Activated CD8-positive, alpha-beta memory T cell treated with anti-CD3 and anti-CD28 coated beads, Interleukin-2, amount 10 ng/mL, durations not matched to agents 7 days and 5 days (primary cell): Measurements from ENCODE around the gene OPCML. TPM values are rescaled to one million over a fixed set of nuclear protein-coding genes. Genes with fewer than 3 reads are reported as not detected.

Source experiments
- ATAC-seq: fragments of 150-1000 bp; cut with Tn5 transposase; one replicate; pipeline ENCODE4 v1.10.0; 2021; ENCODE audit warnings: moderate library complexity
- CTCF ChIA-PET: fragments of 350-600 bp; sonication (Branson Sonifier 250); formaldehyde crosslinking; loops from one replicate; lab custom pipeline; 2021; ENCODE audit warnings: antibody characterized with exemption; lab: Charles Lee
- DNase-seq: peaks from one replicate; pipeline ENCODE4 v3.0.0-alpha.2; 2020
- H3K27ac Mint-ChIP-seq: one replicate; pipeline ENCODE4 v1.8.0; 2021; ENCODE audit warnings: mild to moderate bottlenecking, mixed read lengths
- H3K27me3 Mint-ChIP-seq: one replicate; pipeline ENCODE4 v1.8.0; 2021; ENCODE audit warnings: mixed read lengths
- H3K36me3 Mint-ChIP-seq: one replicate; pipeline ENCODE4 v1.8.0; 2021; ENCODE audit warnings: mild to moderate bottlenecking, mixed read lengths
- H3K4me1 Mint-ChIP-seq: one replicate; pipeline ENCODE4 v1.8.0; 2021; ENCODE audit warnings: mixed read lengths
- H3K4me3 Mint-ChIP-seq: one replicate; pipeline ENCODE4 v1.8.0; 2021; ENCODE audit warnings: mild to moderate bottlenecking, moderate library complexity, mixed read lengths
- H3K9me3 Mint-ChIP-seq: one replicate; pipeline ENCODE4 v1.8.0; 2022; ENCODE audit warnings: low read depth, mixed read lengths
- total RNA-seq, 2 experiments: library from RNA; stranded (reverse); gene quantifications; one replicate each; pipeline ENCODE4 v1.2.3, GENCODE V29; 2021

OPCML gene
- total RNA-seq, 2 experiments from 2014 or later, result not detected

GRCh38 chr11:133504906-133505305 lies 27.4 kb downstream of the OPCML start:
- Mint-ChIP-seq H3K27ac (no peak overlapping the region), H3K36me3 (no peaks in the 10 kb centered on the region), H3K4me1 (no peaks in the 10 kb centered on the region), H3K4me3 (no peak overlapping the region), H3K27me3 (no peaks in the 10 kb centered on the region), H3K9me3 (no peaks in the 10 kb centered on the region)
- ATAC-seq, result no peak
- DNase-seq, result no peak
- CTCF ChIA-PET, result no interaction called here

DNA sequence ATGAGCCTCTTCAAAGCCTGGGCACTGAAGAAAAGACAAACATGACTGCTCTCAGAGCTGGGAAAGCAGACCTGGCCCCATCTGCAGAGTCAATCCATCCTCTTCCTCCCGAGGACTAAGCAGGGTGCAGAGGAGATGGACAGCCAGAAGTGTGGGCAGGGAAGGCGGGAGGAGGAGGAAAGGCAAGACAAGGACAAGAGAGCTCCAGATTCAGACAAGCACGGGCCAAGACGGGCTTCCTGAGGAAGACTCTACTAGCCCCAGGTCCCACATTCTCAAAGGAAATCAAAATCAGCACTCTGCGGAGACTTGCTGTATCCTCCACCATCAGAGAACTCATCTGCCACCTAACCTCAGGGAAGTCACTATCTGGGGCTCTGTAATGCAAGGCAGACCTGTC lies 28.5 kb downstream of the OPCML start:
- no peaks in the 10 kb centered on the region for H3K9me3 Mint-ChIP-seq
- no peak overlapping the region for H3K27ac Mint-ChIP-seq
- H3K4me1 Mint-ChIP-seq, result no peaks in the 10 kb centered on the region
- CTCF ChIA-PET, result no interaction called here
- ATAC-seq (no peak), DNase-seq (no peak)
- H3K36me3 Mint-ChIP-seq, result no peaks in the 10 kb centered on the region
- H3K4me3 Mint-ChIP-seq, result no peak overlapping the region
- no peaks in the 10 kb centered on the region for H3K27me3 Mint-ChIP-seq

DNA sequence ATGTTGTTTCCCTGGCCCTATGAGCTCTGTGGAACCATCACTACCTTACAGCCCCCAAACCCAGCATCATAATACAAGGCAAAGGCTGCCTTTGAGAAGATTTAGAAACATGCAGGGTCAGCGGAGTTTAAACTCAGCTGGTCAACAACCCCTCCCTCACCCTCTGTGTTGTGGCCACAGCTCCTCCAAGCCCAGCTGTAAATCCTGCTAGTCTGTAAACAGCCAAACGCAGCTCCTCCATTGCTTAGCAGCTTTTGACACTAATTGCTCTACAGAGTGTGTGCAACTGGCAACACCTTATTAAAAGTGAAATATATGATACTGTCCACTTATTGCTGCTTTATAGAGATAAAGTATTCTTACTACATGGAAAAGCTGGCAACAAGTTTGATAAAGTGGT lies 29.1 kb downstream of the OPCML start:
- ATAC-seq (no peak), DNase-seq (no peak)
- Mint-ChIP-seq H3K4me3 (no peak overlapping the region), H3K27me3 (no peaks in the 10 kb centered on the region), H3K27ac (no peak overlapping the region), H3K36me3 (no peaks in the 10 kb centered on the region), H3K4me1 (no peaks in the 10 kb centered on the region), H3K9me3 (no peaks in the 10 kb centered on the region)
- CTCF ChIA-PET, result interaction anchor here (0.9 kb wide), 1 partner anchor 10 kb away, joined by 3 read pairs; no protein-coding TSS in a partner anchor

DNA sequence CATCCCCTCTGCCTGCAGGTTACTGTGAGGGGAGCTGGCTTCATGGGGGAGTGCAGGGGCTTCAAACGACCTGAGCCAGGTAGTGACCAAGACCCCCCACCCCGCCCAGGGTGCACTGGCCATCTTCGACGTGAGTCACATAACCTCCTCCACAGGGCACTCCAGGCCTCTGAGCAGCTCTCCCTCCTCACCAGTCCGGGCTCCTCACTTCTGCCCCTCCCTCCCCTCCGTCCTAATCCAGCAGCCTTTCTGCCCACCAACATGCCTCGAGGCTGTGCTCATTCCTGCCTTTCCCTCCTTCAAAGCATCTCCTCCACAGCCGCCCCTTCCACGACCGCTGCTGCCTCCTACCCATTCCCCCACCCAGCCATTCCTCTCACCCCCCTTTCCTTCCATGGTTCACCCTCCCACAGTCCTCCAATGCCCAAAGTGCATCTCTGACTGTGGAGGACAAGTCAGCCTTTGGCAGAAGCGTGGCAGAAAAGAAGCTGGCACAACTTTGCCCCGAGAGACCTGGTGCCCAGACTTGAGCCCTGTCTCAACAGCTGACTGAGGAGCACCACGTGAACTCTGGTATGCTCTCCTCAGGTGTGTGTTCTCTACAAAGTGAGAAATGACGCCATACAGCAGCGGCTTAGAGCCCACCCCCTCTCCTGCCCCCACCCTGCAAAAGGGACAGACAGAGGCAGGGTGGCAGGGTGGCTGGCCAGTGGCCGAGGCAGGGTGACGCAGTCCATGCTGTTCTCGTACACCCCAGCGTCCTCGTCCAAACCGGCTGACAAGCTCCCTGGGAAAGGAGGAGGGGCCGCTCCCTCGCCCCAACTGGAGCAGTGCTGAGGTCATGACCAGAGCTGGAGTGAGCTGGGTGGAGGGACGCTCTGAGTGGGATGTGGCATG lies 30.4 kb downstream of the OPCML start:
- no peaks in the 10 kb centered on the region for H3K36me3 Mint-ChIP-seq
- no peak for ATAC-seq
- H3K27ac Mint-ChIP-seq, result no peak overlapping the region
- no peaks in the 10 kb centered on the region for H3K27me3 Mint-ChIP-seq
- CTCF ChIA-PET, result no interaction called here
- no peaks in the 10 kb centered on the region for H3K4me1 Mint-ChIP-seq
- no peak for DNase-seq
- no peak overlapping the region for H3K4me3 Mint-ChIP-seq
- H3K9me3 Mint-ChIP-seq, result no peaks in the 10 kb centered on the region

DNA sequence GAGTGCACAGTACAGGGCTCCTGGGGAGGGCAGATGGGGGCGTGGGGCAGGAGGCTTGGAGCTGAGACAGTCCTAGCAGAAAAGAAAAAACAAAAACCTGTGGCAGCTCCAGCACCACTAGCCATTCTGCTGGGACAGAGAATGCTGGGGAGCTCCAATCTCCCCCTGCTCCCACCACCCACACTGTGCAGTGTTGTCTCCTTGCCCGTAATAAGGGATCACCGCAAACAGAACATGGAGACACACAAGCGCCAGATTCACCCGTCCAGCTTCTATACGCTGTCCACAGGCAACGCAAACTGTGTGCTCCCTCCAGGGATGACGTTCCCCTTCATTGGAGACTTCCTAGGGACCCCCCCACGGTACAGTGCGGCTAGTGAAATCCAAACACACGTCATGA lies 31.4 kb downstream of the OPCML start:
- ATAC-seq, result no peak
- no peaks in the 10 kb centered on the region for H3K4me1 Mint-ChIP-seq
- H3K27ac Mint-ChIP-seq, result no peak overlapping the region
- no peak for DNase-seq
- CTCF ChIA-PET, result no interaction called here
- H3K9me3 Mint-ChIP-seq, result no peaks in the 10 kb centered on the region
- no peak overlapping the region for H3K4me3 Mint-ChIP-seq
- no peaks in the 10 kb centered on the region for H3K36me3 Mint-ChIP-seq
- no peaks in the 10 kb centered on the region for H3K27me3 Mint-ChIP-seq

DNA sequence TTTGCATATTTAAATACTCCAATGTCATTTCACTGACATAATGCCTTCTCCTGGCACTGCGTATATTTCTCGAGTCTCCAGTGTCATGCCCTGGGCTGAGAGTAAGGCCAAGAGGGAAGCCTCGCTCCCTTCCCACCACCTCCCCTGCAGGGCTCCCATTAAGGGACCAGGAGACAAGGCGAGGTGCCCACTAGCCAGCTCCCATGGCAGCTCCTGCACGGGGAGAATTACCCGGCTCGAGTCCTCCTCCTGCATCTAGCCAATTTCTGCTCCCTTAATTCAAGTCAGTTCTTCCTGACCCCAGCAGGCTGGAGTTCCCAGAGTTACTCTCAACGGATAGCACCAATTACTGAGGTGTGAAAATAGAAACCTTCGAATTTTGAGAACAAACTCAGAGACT lies 31.9 kb downstream of the OPCML start:
- CTCF ChIA-PET, result no interaction called here
- no peaks in the 10 kb centered on the region for H3K36me3 Mint-ChIP-seq
- no peaks in the 10 kb centered on the region for H3K4me1 Mint-ChIP-seq
- DNase-seq (no peak), ATAC-seq (no peak)
- no peak overlapping the region for H3K27ac Mint-ChIP-seq
- no peaks in the 10 kb centered on the region for H3K27me3 Mint-ChIP-seq
- no peaks in the 10 kb centered on the region for H3K9me3 Mint-ChIP-seq
- no peak overlapping the region for H3K4me3 Mint-ChIP-seq

GRCh38 chr11:133498969-133499368 lies 33.3 kb downstream of the OPCML start:
- CTCF ChIA-PET, result no interaction called here
- no peak for ATAC-seq
- H3K4me3 Mint-ChIP-seq, result no peak overlapping the region
- no peaks in the 10 kb centered on the region for H3K4me1 Mint-ChIP-seq
- no peaks in the 10 kb centered on the region for H3K27me3 Mint-ChIP-seq
- no peak for DNase-seq
- no peaks in the 10 kb centered on the region for H3K36me3 Mint-ChIP-seq
- H3K9me3 Mint-ChIP-seq, result no peaks in the 10 kb centered on the region
- no peak overlapping the region for H3K27ac Mint-ChIP-seq

DNA sequence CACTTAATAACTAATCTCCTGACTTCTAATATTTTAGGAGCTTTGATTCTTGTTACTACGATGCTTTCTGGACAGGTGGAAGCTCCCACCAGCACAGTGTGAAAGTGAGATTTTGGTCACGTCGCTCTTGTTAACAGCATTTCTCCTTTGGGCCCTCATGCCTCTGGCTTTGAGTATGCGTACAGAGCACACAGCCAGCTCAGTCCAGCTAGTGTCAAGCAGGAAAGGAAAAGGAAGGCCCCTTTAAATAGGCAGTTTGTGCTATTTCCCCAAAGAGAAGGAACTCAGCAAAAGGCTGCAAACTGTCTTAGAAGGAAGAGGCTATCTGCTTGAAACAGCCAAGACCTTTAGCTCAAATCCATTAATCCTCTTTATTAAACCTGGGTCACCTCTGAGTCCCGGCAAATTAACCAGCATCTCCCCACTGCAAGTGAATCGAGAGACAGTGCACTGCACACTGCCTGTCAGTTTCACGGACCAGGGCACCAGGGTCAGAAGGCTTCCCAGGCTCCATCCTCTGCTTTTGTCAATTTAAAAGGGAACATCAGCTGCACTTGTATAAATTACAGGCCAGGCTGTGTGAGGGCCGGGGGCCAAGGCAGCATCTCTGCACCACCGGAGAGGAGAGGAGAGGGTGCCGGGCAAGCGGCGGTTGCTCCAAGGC lies 34.7 kb downstream of the OPCML start:
- no peak overlapping the region for H3K27ac Mint-ChIP-seq
- H3K4me3 Mint-ChIP-seq, result no peak overlapping the region
- no peak for ATAC-seq
- CTCF ChIA-PET, result no interaction called here
- DNase-seq, result no peak
- no peaks in the 10 kb centered on the region for H3K36me3 Mint-ChIP-seq
- H3K27me3 Mint-ChIP-seq, result no peaks in the 10 kb centered on the region
- no peaks in the 10 kb centered on the region for H3K9me3 Mint-ChIP-seq
- no peaks in the 10 kb centered on the region for H3K4me1 Mint-ChIP-seq

GRCh38 chr11:133492895-133493294 lies 39.4 kb downstream of the OPCML start:
- no peak overlapping the region for H3K27ac Mint-ChIP-seq
- DNase-seq, result no peak
- CTCF ChIA-PET, result no interaction called here
- ATAC-seq, result no peak
- no peaks in the 10 kb centered on the region for H3K27me3 Mint-ChIP-seq
- no peaks in the 10 kb centered on the region for H3K9me3 Mint-ChIP-seq
- no peak overlapping the region for H3K4me3 Mint-ChIP-seq
- no peaks in the 10 kb centered on the region for H3K36me3 Mint-ChIP-seq
- no peaks in the 10 kb centered on the region for H3K4me1 Mint-ChIP-seq

GRCh38 chr11:133491680-133492383 lies 40.5 kb downstream of the OPCML start:
- Mint-ChIP-seq H3K4me1 (no peaks in the 10 kb centered on the region), H3K36me3 (no peaks in the 10 kb centered on the region), H3K9me3 (no peaks in the 10 kb centered on the region), H3K27ac (no peak overlapping the region), H3K4me3 (no peak overlapping the region), H3K27me3 (no peaks in the 10 kb centered on the region)
- CTCF ChIA-PET, result no interaction called here
- ATAC-seq (no peak), DNase-seq (no peak)

DNA sequence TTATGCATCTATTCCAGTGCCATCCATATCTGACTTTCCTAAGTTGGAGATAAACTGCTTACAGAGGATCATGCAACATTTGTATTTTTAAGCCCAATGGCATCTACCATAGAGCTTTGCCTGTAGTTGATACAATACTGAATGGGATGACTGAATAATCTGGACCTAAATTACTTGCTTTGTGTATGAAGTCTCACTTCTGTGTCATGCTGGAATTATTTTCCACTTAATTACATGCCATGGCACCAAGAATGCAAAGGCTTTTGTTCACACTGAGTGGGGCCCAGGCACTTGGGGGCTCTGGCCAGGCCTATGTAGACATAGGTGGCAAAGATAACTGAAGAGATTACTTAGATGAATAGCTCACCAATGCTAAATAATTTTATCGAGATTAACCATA lies 51.6 kb downstream of the OPCML start:
- H3K4me3 Mint-ChIP-seq, result no peak overlapping the region
- no peaks in the 10 kb centered on the region for H3K27me3 Mint-ChIP-seq
- no peaks in the 10 kb centered on the region for H3K9me3 Mint-ChIP-seq
- DNase-seq (no peak), ATAC-seq (no peak)
- H3K4me1 Mint-ChIP-seq, result no peaks in the 10 kb centered on the region
- H3K36me3 Mint-ChIP-seq, result no peaks in the 10 kb centered on the region
- CTCF ChIA-PET, result no interaction called here
- H3K27ac Mint-ChIP-seq, result no peak overlapping the region

- no peaks in the 10 kb centered on the region for H3K36me3 Mint-ChIP-seq
- CTCF ChIA-PET, result no interaction called here
- no peak overlapping the region for H3K4me3 Mint-ChIP-seq
- no peaks in the 10 kb centered on the region for H3K27me3 Mint-ChIP-seq
- H3K9me3 Mint-ChIP-seq, result no peaks in the 10 kb centered on the region
- ATAC-seq (no peak), DNase-seq (no peak)
- H3K4me1 Mint-ChIP-seq, result no peaks in the 10 kb centered on the region
- H3K27ac Mint-ChIP-seq, result no peak overlapping the region
Observed at GRCh38 chr11:133479209-133479608, 53.1 kb downstream of the OPCML start.

DNA sequence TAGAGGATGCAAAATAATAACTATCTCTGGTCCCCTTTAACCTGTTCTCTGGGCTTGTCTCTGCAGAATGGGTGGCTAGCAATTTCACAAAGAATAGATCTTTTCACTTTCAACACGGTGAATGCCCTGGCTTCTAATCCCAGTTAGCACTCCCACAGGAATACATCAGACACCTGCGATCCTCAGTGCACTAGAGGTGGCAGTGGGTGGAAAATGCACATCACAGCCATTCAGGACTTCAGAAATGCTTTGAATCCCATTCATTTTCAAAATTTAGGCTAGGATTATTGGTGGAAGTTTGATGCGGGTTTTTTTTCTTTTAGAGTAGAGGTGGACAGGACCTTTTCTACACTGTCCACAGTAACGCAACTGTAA lies 55.1 kb downstream of the OPCML start:
- Mint-ChIP-seq H3K4me1 (no peaks in the 10 kb centered on the region), H3K27ac (no peak overlapping the region), H3K27me3 (no peaks in the 10 kb centered on the region), H3K9me3 (no peaks in the 10 kb centered on the region), H3K4me3 (no peak overlapping the region), H3K36me3 (no peaks in the 10 kb centered on the region)
- ATAC-seq, result no peak
- CTCF ChIA-PET, result no interaction called here
- DNase-seq, result no peak
